ENCODE measurements around the gene CD3G. TPM values are rescaled to one million over a fixed set of nuclear protein-coding genes. Genes with fewer than 3 reads are reported as not detected.
A peak's percentile ranks its signal among the peaks of the same experiment; 100 is the strongest.

The CD3G gene
- polyA plus RNA-seq, 3 donors from 2014 or later = 4.1 to 40.7 (median 10.8) TPM

- H3K27me3 Mint-ChIP-seq (ENCODE audit: low read depth in 3 of 3) = peaks cover 4 to 14% (median 7%) of the 10 kb centered on the region in 3 donors
- no peaks in the 10 kb centered on the region for H3K36me3 Mint-ChIP-seq
- H3K4me3 Mint-ChIP-seq = peak overlapping the region; percentile 38 to 88 (median 72)
- H3K4me1 Mint-ChIP-seq = peaks cover 54 to 60% of the 10 kb centered on the region in 2 donors
- DNase-seq = peak in 1 of 3 donors; percentile 14
- H3K9me3 Mint-ChIP-seq = no peaks in the 10 kb centered on the region
- H3K27ac Mint-ChIP-seq = peak overlapping the region; percentile 94 to 100 (median 96)
These were observed 4.7 kb upstream of the CD3G start for GRCh38 chr11:118339281-118339961.

- H3K4me3 Mint-ChIP-seq = peak overlapping the region in 2 of 5 donors; percentile 78 to 88
- peaks cover 50 to 52% of the 10 kb centered on the region in 2 donors for H3K4me1 Mint-ChIP-seq
- peak overlapping the region; percentile 94 to 100 (median 96) for H3K27ac Mint-ChIP-seq
- H3K9me3 Mint-ChIP-seq = no peaks in the 10 kb centered on the region
- H3K36me3 Mint-ChIP-seq = peaks cover 0 to 4% (median under 1%) of the 10 kb centered on the region in 3 donors
- peaks cover 4 to 16% (median 9%) of the 10 kb centered on the region in 3 donors for H3K27me3 Mint-ChIP-seq (ENCODE audit: low read depth in 3 of 3)
- DNase-seq = no peak
These were observed 3.7 kb upstream of the CD3G start for GRCh38 chr11:118340449-118340848.

GRCh38 chr11:118341261-118341660 lies 2.9 kb upstream of the CD3G start:
- Mint-ChIP-seq H3K27ac (peak overlapping the region; percentile 80 to 100 (median 96)), H3K4me3 (peak overlapping the region in 4 of 5 donors; percentile 19 to 88 (median 50)), H3K36me3 (peaks cover 0 to 6% (median 5%) of the 10 kb centered on the region in 3 donors), H3K4me1 (peaks cover 48 to 53% of the 10 kb centered on the region in 2 donors), H3K9me3 (no peaks in the 10 kb centered on the region), H3K27me3 (ENCODE audit: low read depth in 3 of 3) (peaks cover 4 to 19% (median 9%) of the 10 kb centered on the region in 3 donors)
- DNase-seq = no peak

- peaks cover 4 to 19% (median 6%) of the 10 kb centered on the region in 3 donors for H3K27me3 Mint-ChIP-seq (ENCODE audit: low read depth in 3 of 3)
These were observed 2.2 kb upstream of the CD3G start for GRCh38 chr11:118341815-118342489.

GRCh38 chr11:118342503-118343161 lies 1.5 kb upstream of the CD3G start, which contains the start of gene CD3D:
TSS of gene CD3D (minus strand) at chr11:118342705. CDS start at chr11:118342607, 98 bp downstream.
- Mint-ChIP-seq H3K27me3 (ENCODE audit: low read depth in 3 of 3) (peaks cover 4 to 19% (median 5%) of the 10 kb centered on the region in 3 donors), H3K9me3 (no peaks in the 10 kb centered on the region), H3K27ac (peak within 1 kb of the TSS in 5 of 6 donors; percentile 80 to 100 (median 97)), H3K4me1 (peaks cover 44 to 49% of the 10 kb centered on the region in 2 donors), H3K4me3 (peak within 1 kb of the TSS in 4 of 5 donors; percentile 22 to 88 (median 58)), H3K36me3 (peaks cover 0 to 11% (median 5%) of the 10 kb centered on the region in 3 donors)
- DNase-seq = peak in 1 of 3 donors; percentile 31

More at GRCh38 chr11:118341815-118342489, 2.2 kb upstream of the CD3G start:
- Mint-ChIP-seq H3K4me1 (peaks cover 45 to 51% of the 10 kb centered on the region in 2 donors), H3K4me3 (peak overlapping the region in 4 of 5 donors; percentile 22 to 88 (median 58)), H3K27ac (peak overlapping the region in 5 of 6 donors; percentile 80 to 100 (median 97)), H3K36me3 (peaks cover 0 to 8% (median 5%) of the 10 kb centered on the region in 3 donors), H3K9me3 (no peaks in the 10 kb centered on the region)
- no peak for DNase-seq

GRCh38 chr11:118343248-118343647 lies 896 bp upstream of the CD3G start:
- H3K36me3 Mint-ChIP-seq = peaks cover 0 to 11% (median 5%) of the 10 kb centered on the region in 3 donors
- no peaks in the 10 kb centered on the region for H3K9me3 Mint-ChIP-seq
- peaks cover 38 to 43% of the 10 kb centered on the region in 2 donors for H3K4me1 Mint-ChIP-seq
- H3K4me3 Mint-ChIP-seq = peak overlapping the region in 2 of 5 donors; percentile 36 to 88
- peak overlapping the region in 5 of 6 donors; percentile 21 to 97 (median 43) for H3K27ac Mint-ChIP-seq
- peaks cover 4 to 17% (median 5%) of the 10 kb centered on the region in 3 donors for H3K27me3 Mint-ChIP-seq (ENCODE audit: low read depth in 3 of 3)
- no peak for DNase-seq

GRCh38 chr11:118349475-118349874 lies 5.3 kb downstream of the CD3G start:
- H3K27ac Mint-ChIP-seq = peak overlapping the region in 1 of 6 donors; percentile 7
- no peak for DNase-seq
- H3K36me3 Mint-ChIP-seq = peaks cover 0 to 11% (median 5%) of the 10 kb centered on the region in 3 donors
- H3K9me3 Mint-ChIP-seq = no peaks in the 10 kb centered on the region
- peaks cover 24 to 26% of the 10 kb centered on the region in 2 donors for H3K4me1 Mint-ChIP-seq
- H3K27me3 Mint-ChIP-seq (ENCODE audit: low read depth in 3 of 3) = peaks cover 2 to 7% (median 4%) of the 10 kb centered on the region in 3 donors
- no peak overlapping the region for H3K4me3 Mint-ChIP-seq

- Mint-ChIP-seq H3K4me1 (peaks cover 11 to 21% of the 10 kb centered on the region in 2 donors), H3K36me3 (no peaks in the 10 kb centered on the region)
- peak; percentile 45 to 57 (median 53) for DNase-seq
These were observed 9.1 kb downstream of the CD3G start for GRCh38 chr11:118353084-118353710.

GRCh38 chr11:118358071-118358470 lies 13.9 kb downstream of the CD3G start:
- no peaks in the 10 kb centered on the region for H3K9me3 Mint-ChIP-seq
- H3K36me3 Mint-ChIP-seq = peaks cover 0 to 3% (median 0%) of the 10 kb centered on the region in 3 donors
- H3K4me1 Mint-ChIP-seq = peaks cover 42 to 53% of the 10 kb centered on the region in 2 donors
- no peak for DNase-seq
- H3K27me3 Mint-ChIP-seq (ENCODE audit: low read depth in 3 of 3) = peaks cover 12 to 16% (median 14%) of the 10 kb centered on the region in 3 donors
- no peak overlapping the region for H3K4me3 Mint-ChIP-seq
- peak overlapping the region in 2 of 6 donors; percentile 5 to 29 for H3K27ac Mint-ChIP-seq

More at GRCh38 chr11:118353084-118353710, 9.1 kb downstream of the CD3G start:
- Mint-ChIP-seq H3K4me3 (peak overlapping the region in 3 of 5 donors; percentile 13 to 47 (median 18)), H3K27ac (peak overlapping the region in 5 of 6 donors; percentile 41 to 81 (median 71)), H3K9me3 (no peaks in the 10 kb centered on the region), H3K27me3 (ENCODE audit: low read depth in 3 of 3) (peaks cover 1 to 3% (median 2%) of the 10 kb centered on the region in 3 donors)

- peaks cover 42 to 55% of the 10 kb centered on the region in 2 donors for H3K4me1 Mint-ChIP-seq
- peak; percentile 92 to 96 (median 93) for DNase-seq
These were observed 15.3 kb downstream of the CD3G start, which contains the start of gene UBE4A for GRCh38 chr11:118359295-118359958. TSS of gene UBE4A (plus strand) at chr11:118359600. CDS start at chr11:118365081, 5,481 bp downstream.

GRCh38 chr11:118364956-118365615 lies 20.9 kb downstream of the CD3G start:
- Mint-ChIP-seq H3K27me3 (ENCODE audit: low read depth in 3 of 3) (no peaks in the 10 kb centered on the region), H3K36me3 (peaks cover 11 to 34% (median 25%) of the 10 kb centered on the region in 3 donors), H3K4me3 (no peak overlapping the region), H3K4me1 (peaks cover 27 to 41% of the 10 kb centered on the region in 2 donors), H3K9me3 (no peaks in the 10 kb centered on the region), H3K27ac (no peak overlapping the region)
- no peak for DNase-seq

More at GRCh38 chr11:118359295-118359958, 15.3 kb downstream of the CD3G start, which contains the start of gene UBE4A:
- Mint-ChIP-seq H3K27me3 (ENCODE audit: low read depth in 3 of 3) (peaks cover 11 to 14% (median 12%) of the 10 kb centered on the region in 3 donors), H3K27ac (peak within 1 kb of the TSS; percentile 91 to 98 (median 94)), H3K36me3 (peaks cover 0 to 3% (median 0%) of the 10 kb centered on the region in 3 donors), H3K4me3 (peak within 1 kb of the TSS; percentile 91 to 99 (median 95)), H3K9me3 (no peaks in the 10 kb centered on the region)

- Mint-ChIP-seq H3K27me3 (ENCODE audit: low read depth in 3 of 3) (no peaks in the 10 kb centered on the region), H3K9me3 (no peaks in the 10 kb centered on the region), H3K36me3 (peaks cover 13 to 43% (median 30%) of the 10 kb centered on the region in 3 donors), H3K4me1 (peaks cover 20 to 29% of the 10 kb centered on the region in 2 donors), H3K27ac (peak overlapping the region in 1 of 6 donors; percentile 36), H3K4me3 (no peak overlapping the region)
- no peak for DNase-seq
These were observed 22.1 kb downstream of the CD3G start for GRCh38 chr11:118366287-118366686.

Data from immature natural killer cell (primary cell).